PC-3 (cell line): ENCODE measurements around the gene VEGFA. TPM values are rescaled to one million over a fixed set of nuclear protein-coding genes. Genes with fewer than 3 reads are reported as not detected.

Experiments
- ATAC-seq: fragments of 200-7000 bp; cut with Tn5 transposase; 2 replicates; pipeline ENCODE4 v1.9.1; 2020; ENCODE audit warnings: mild to moderate bottlenecking, moderate library complexity
- BruUV-seq: library from RNA; stranded (reverse); fragments of 400-500 nt; replicated peaks from 2 replicates; lab custom pipeline; 2021; lab: Mats Ljungman, UMichigan
- CTCF ChIA-PET: fragments of 300-600 bp; sonication (Branson Sonifier 250); formaldehyde crosslinking; loops from one replicate; lab custom pipeline; 2022; ENCODE audit warnings: antibody characterized with exemption; lab: Charles Lee
- POLR2A ChIA-PET: fragments of 300-600 bp; sonication (Branson Sonifier 250); formaldehyde crosslinking; loops from one replicate; lab custom pipeline; 2022; ENCODE audit warnings: antibody characterized with exemption; ENCODE audit not compliant: unreplicated experiment; lab: Charles Lee
- DNase-seq: peaks from one replicate; pipeline ENCODE4 v3.0.0-alpha.2; 2015
- H2AFZ ChIP-seq: fragments of 300-600 bp; sonication (generic); 2 replicates; pipeline ENCODE4 v1.6.0; 2016; ENCODE audit warnings: antibody characterized with exemption, low read length
- H3F3A ChIP-seq: fragments of 300-600 bp; sonication (generic); one replicate; pipeline ENCODE4 v1.6.0; 2017; ENCODE audit warnings: antibody characterized with exemption, low read length, control low read depth, mild to moderate bottlenecking; ENCODE audit not compliant: unreplicated experiment
- H3K27ac ChIP-seq: fragments of 300-600 bp; sonication (generic); 2 replicates; pipeline ENCODE4 v1.5.1; 2016; ENCODE audit warnings: mild to moderate bottlenecking, low read length
- H3K27me3 ChIP-seq: fragments of 300-600 bp; sonication (generic); 2 replicates; pipeline ENCODE4 v1.6.1; 2016; ENCODE audit warnings: low read length, mixed read lengths
- H3K36me3 ChIP-seq: fragments of 300-600 bp; sonication (generic); 2 replicates; pipeline ENCODE4 v1.6.1; 2016; ENCODE audit warnings: low read depth, mixed run types, low read length, mixed read lengths
- H3K4me1 ChIP-seq: fragments of 300-600 bp; sonication (generic); 2 replicates; pipeline ENCODE4 v1.5.1; 2016; ENCODE audit warnings: low read length; ENCODE audit not compliant: insufficient read depth
- H3K4me2 ChIP-seq: fragments of 300-600 bp; sonication (generic); 2 replicates; pipeline ENCODE4 v1.6.0; 2016; ENCODE audit warnings: low read length
- H3K4me3 ChIP-seq: fragments of 300-600 bp; sonication (generic); 2 replicates; pipeline ENCODE4 v1.5.1; 2016; ENCODE audit warnings: mild to moderate bottlenecking, low read length, mixed read lengths
- H3K79me2 ChIP-seq: fragments of 300-600 bp; sonication (generic); 2 replicates; pipeline ENCODE4 v1.6.1; 2017; ENCODE audit warnings: low read length, mixed read lengths
- H3K9ac ChIP-seq: fragments of 300-600 bp; sonication (generic); 2 replicates; pipeline ENCODE4 v1.6.0; 2016; ENCODE audit warnings: mild to moderate bottlenecking, low read length
- H3K9me2 ChIP-seq: fragments of 300-600 bp; sonication (generic); replicated peaks from 2 replicates; pipeline ENCODE4 v1.6.1; 2016; ENCODE audit warnings: mixed run types, low read length, mixed read lengths
- H3K9me3 ChIP-seq: fragments of 300-600 bp; sonication (generic); 2 replicates; pipeline ENCODE4 v1.6.1; 2016; ENCODE audit warnings: low read length, mixed read lengths
- H4K20me1 ChIP-seq: fragments of 300-600 bp; sonication (generic); 2 replicates; pipeline ENCODE4 v1.6.1; 2016; ENCODE audit warnings: low read length, mixed read lengths
- CTCF ChIP-seq: fragments of 300-600 bp; sonication (generic); conservative IDR thresholded peaks from 2 replicates; pipeline ENCODE4 v1.5.1; 2017; ENCODE audit warnings: antibody characterized with exemption, low read depth, mild to moderate bottlenecking, low read length
- EZH2 ChIP-seq: fragments of 300-600 bp; sonication (generic); IDR thresholded peaks from one replicate; pipeline ENCODE4 v1.6.1; 2017; ENCODE audit warnings: antibody characterized with exemption, mild to moderate bottlenecking, low read length; ENCODE audit not compliant: unreplicated experiment
- EZH2phosphoT487 ChIP-seq: fragments of 300-600 bp; sonication (generic); IDR thresholded peaks from 2 replicates; pipeline ENCODE4 v1.6.1; 2018; ENCODE audit warnings: mild to moderate bottlenecking, antibody characterized with exemption, low read length, borderline replicate concordance
- intact Hi-C: fragments of 100-400 bp; cut with micrococcal nuclease; formaldehyde crosslinking; loops from 2 replicates; pipeline ENCODE4 v1.9.0; 2023
- total RNA-seq: library from RNA; depleted of rRNA; stranded (reverse); fragments of >200 nt; gene quantifications from 2 replicates; pipeline ENCODE4 v1.2.3, GENCODE V29; 2014

The VEGFA gene
- total RNA-seq, 1 experiment from 2014 or later, result 146 TPM

DNA sequence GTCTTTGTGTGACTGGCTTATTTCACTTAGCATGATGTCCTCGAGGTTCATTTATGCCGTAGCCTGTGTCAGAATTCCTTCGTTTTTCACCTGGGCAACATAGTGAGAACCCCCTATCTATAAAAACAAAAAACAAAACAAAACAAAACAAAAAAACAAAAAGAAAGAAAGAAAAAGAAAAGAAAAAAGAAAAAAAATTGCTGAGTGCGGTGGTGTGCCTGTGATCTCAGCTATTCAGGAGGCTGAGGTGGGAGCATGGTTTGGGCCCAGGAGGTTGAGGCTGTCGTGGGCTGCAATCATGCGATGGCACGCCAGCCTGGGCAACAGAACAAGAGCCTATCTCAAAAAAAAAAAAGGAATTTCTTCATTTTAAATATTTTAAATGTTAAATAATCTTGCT, 38.4 kb downstream of the VEGFA start:
- ATAC-seq, result no peak
- H3K79me2 ChIP-seq, result no peaks in the 10 kb centered on the region
- BruUV-seq, result no TSS peak
- H3K36me3 ChIP-seq, result no peaks in the 10 kb centered on the region
- no peak for TF ChIP-seq CTCF
- TF ChIP-seq EZH2, result no peak
- no peak for TF ChIP-seq EZH2phosphoT487
- H3K4me1 ChIP-seq, result peaks cover 20% of the 10 kb centered on the region
- H2AFZ ChIP-seq, result no peak overlapping the region
- H3F3A ChIP-seq, result no peaks in the 10 kb centered on the region
- no peak overlapping the region for H3K4me2 ChIP-seq
- CTCF ChIA-PET, result no interaction called here
- H3K27ac ChIP-seq, result no peak overlapping the region
- intact Hi-C loops, result no loop called here
- H3K9me2 ChIP-seq, result no peaks in the 10 kb centered on the region
- no peak for DNase-seq
- H3K9me3 ChIP-seq, result no peaks in the 10 kb centered on the region
- no peaks in the 10 kb centered on the region for H3K27me3 ChIP-seq
- no peak overlapping the region for H3K9ac ChIP-seq
- POLR2A ChIA-PET, result interaction anchor here (0.7 kb wide), 1 partner anchor 170 kb away, joined by 6 read pairs; no protein-coding TSS in a partner anchor
- H3K4me3 ChIP-seq, result no peak overlapping the region
- H4K20me1 ChIP-seq, result no peaks in the 10 kb centered on the region

GRCh38 chr6:43809417-43810305, 39.6 kb downstream of the VEGFA start:
- ATAC-seq (0 out of 2 replicates have a peak, but pooled peaks have one; percentile 38), DNase-seq (peak; percentile 41)
- Histone ChIP-seq H3K27ac (no peak overlapping the region), H4K20me1 (no peaks in the 10 kb centered on the region), H3K36me3 (no peaks in the 10 kb centered on the region), H3K9ac (no peak overlapping the region), H3K79me2 (no peaks in the 10 kb centered on the region), H3K4me2 (no peak overlapping the region), H3K9me3 (no peaks in the 10 kb centered on the region), H3K27me3 (no peaks in the 10 kb centered on the region), H3K4me1 (peaks cover 13% of the 10 kb centered on the region), H2AFZ (no peak overlapping the region), H3K9me2 (no peaks in the 10 kb centered on the region), H3K4me3 (no peak overlapping the region), H3F3A (no peaks in the 10 kb centered on the region)
- TF ChIP-seq EZH2phosphoT487, result no peak
- no peak for TF ChIP-seq CTCF
- no peak for TF ChIP-seq EZH2
- intact Hi-C loops, result no loop called here
- CTCF ChIA-PET, result no interaction called here
- no TSS peak for BruUV-seq
- POLR2A ChIA-PET, result no interaction called here
